ENCODE data around the gene ETV6.

ETV6 gene

GRCh38 chr12:11722071-11722470 lies 72.6 kb downstream of the ETV6 start:
- Histone ChIP-seq H3K9me3 (no peaks in the 10 kb centered on the region), H3K4me3 (ENCODE audit: low read depth in 1 of 2, low read length in 1 of 2) (no peak overlapping the region), H3K27me3 (no peaks in the 10 kb centered on the region), H3K27ac (no peak overlapping the region), H3K36me3 (no peaks in the 10 kb centered on the region), H3K4me1 (ENCODE audit: control insufficient read depth in 1 of 2, insufficient read depth in 1 of 2, low read depth in 1 of 2, low read length in 1 of 2) (peaks cover 51 to 55% of the 10 kb centered on the region in 2 experiments)
- TF ChIP-seq, protein P1, sequence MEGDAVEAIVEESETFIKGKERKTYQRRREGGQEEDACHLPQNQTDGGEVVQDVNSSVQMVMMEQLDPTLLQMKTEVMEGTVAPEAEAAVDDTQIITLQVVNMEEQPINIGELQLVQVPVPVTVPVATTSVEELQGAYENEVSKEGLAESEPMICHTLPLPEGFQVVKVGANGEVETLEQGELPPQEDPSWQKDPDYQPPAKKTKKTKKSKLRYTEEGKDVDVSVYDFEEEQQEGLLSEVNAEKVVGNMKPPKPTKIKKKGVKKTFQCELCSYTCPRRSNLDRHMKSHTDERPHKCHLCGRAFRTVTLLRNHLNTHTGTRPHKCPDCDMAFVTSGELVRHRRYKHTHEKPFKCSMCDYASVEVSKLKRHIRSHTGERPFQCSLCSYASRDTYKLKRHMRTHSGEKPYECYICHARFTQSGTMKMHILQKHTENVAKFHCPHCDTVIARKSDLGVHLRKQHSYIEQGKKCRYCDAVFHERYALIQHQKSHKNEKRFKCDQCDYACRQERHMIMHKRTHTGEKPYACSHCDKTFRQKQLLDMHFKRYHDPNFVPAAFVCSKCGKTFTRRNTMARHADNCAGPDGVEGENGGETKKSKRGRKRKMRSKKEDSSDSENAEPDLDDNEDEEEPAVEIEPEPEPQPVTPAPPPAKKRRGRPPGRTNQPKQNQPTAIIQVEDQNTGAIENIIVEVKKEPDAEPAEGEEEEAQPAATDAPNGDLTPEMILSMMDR (IDR thresholded peaks at IDR 0.05), result no peak

GRCh38 chr12:11722578-11723138 lies 73.2 kb downstream of the ETV6 start:
- H3K36me3 ChIP-seq, result no peaks in the 10 kb centered on the region
- TF ChIP-seq, protein P1 (IDR thresholded peaks at IDR 0.05), result no peak
- H3K27me3 ChIP-seq, result no peaks in the 10 kb centered on the region
- peaks cover 51 to 59% of the 10 kb centered on the region in 2 experiments for H3K4me1 ChIP-seq (ENCODE audit: control insufficient read depth in 1 of 2, insufficient read depth in 1 of 2, low read depth in 1 of 2, low read length in 1 of 2)
- H3K9me3 ChIP-seq, result no peaks in the 10 kb centered on the region
- no peak overlapping the region for H3K4me3 ChIP-seq (ENCODE audit: low read depth in 1 of 2, low read length in 1 of 2)
- H3K27ac ChIP-seq, result no peak overlapping the region

- TF ChIP-seq, protein P1 (IDR thresholded peaks at IDR 0.05), result no peak
- no peak overlapping the region for H3K4me3 ChIP-seq (ENCODE audit: low read depth in 1 of 2, low read length in 1 of 2)
- peaks cover 56 to 57% of the 10 kb centered on the region in 2 experiments for H3K4me1 ChIP-seq (ENCODE audit: control insufficient read depth in 1 of 2, insufficient read depth in 1 of 2, low read depth in 1 of 2, low read length in 1 of 2)
- no peaks in the 10 kb centered on the region for H3K27me3 ChIP-seq
- peak overlapping the region; percentile 64 for H3K27ac ChIP-seq
- H3K9me3 ChIP-seq, result no peaks in the 10 kb centered on the region
- H3K36me3 ChIP-seq, result no peaks in the 10 kb centered on the region
Observed at GRCh38 chr12:11723993-11724392, 74.5 kb downstream of the ETV6 start.

GRCh38 chr12:11724888-11725311 lies 75.4 kb downstream of the ETV6 start:
- peak overlapping the region; percentile 64 for H3K27ac ChIP-seq
- H3K4me1 ChIP-seq (ENCODE audit: control insufficient read depth in 1 of 2, insufficient read depth in 1 of 2, low read depth in 1 of 2, low read length in 1 of 2), result peaks cover 52 to 56% of the 10 kb centered on the region in 2 experiments
- TF ChIP-seq, protein P1 (IDR thresholded peaks at IDR 0.05), result no peak

DNA sequence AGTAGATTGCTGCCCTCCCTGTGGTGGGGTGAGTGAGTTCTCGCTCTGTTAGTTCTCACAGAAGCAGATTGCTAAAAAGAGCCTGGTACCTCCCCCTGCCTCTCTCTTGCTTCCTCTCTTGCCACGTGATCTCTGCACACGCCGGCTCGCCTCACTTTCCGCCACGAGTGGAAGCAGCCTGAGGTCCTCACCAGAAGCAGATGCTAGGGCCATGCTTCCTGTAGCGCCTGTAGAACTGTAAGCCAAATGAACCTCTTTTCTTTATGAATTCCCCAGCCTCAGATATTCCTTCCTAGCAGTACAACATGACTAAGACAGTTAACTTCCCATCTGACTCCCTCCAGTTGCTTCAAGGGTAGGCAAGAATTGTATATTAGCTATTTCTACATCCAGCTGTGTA lies 76.2 kb downstream of the ETV6 start:
- TF ChIP-seq, protein P1 (IDR thresholded peaks at IDR 0.05), result no peak
- Histone ChIP-seq H3K9me3 (no peaks in the 10 kb centered on the region), H3K27ac (peak overlapping the region; percentile 64), H3K36me3 (no peaks in the 10 kb centered on the region), H3K4me1 (ENCODE audit: control insufficient read depth in 1 of 2, insufficient read depth in 1 of 2, low read depth in 1 of 2, low read length in 1 of 2) (peaks cover 53 to 60% of the 10 kb centered on the region in 2 experiments), H3K27me3 (no peaks in the 10 kb centered on the region), H3K4me3 (ENCODE audit: low read depth in 1 of 2, low read length in 1 of 2) (peak overlapping the region in 1 of 2 experiments; percentile 19)

More at GRCh38 chr12:11724888-11725311, 75.4 kb downstream of the ETV6 start:
- no peaks in the 10 kb centered on the region for H3K27me3 ChIP-seq
- no peaks in the 10 kb centered on the region for H3K36me3 ChIP-seq
- H3K4me3 ChIP-seq (ENCODE audit: low read depth in 1 of 2, low read length in 1 of 2), result peak overlapping the region in 1 of 2 experiments; percentile 13
- H3K9me3 ChIP-seq, result no peaks in the 10 kb centered on the region
